Panc1 (cell line): Measurements from ENCODE around the gene CHSY1.

ENCODE experiments used
- POLR2AphosphoS5 ChIP-seq: IDR thresholded peaks from 2 replicates; pipeline ENCODE4 v1.6.1; 2012; ENCODE audit warnings: mild to moderate bottlenecking, low read depth, low read length, moderate library complexity
- TF ChIP-seq, protein P1 (sequence below): fragments of 450-650 bp; IDR thresholded peaks from 2 replicates; pipeline ENCODE4 v1.5.1; 2017; ENCODE audit warnings: mild to moderate bottlenecking

DNA sequence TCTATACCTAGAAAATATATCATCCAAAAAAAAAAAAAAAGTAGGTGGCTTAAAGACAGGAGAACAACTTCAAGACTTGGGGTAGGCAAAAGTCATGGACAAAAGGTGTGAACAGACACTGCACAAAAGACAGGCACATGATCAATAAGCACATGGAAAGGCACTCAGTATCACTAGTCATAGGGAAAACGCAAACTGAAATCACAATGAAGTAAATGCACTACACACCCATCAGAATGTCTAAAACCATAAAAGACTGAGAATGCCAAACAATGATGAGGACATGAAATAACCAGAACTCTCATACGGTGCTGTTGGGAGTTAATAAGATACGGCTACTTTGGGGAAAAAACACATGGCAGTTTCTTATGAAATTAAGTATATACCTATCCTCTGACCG is 40.0 kb downstream of the CHSY1 start:
- TF ChIP-seq, protein P1, sequence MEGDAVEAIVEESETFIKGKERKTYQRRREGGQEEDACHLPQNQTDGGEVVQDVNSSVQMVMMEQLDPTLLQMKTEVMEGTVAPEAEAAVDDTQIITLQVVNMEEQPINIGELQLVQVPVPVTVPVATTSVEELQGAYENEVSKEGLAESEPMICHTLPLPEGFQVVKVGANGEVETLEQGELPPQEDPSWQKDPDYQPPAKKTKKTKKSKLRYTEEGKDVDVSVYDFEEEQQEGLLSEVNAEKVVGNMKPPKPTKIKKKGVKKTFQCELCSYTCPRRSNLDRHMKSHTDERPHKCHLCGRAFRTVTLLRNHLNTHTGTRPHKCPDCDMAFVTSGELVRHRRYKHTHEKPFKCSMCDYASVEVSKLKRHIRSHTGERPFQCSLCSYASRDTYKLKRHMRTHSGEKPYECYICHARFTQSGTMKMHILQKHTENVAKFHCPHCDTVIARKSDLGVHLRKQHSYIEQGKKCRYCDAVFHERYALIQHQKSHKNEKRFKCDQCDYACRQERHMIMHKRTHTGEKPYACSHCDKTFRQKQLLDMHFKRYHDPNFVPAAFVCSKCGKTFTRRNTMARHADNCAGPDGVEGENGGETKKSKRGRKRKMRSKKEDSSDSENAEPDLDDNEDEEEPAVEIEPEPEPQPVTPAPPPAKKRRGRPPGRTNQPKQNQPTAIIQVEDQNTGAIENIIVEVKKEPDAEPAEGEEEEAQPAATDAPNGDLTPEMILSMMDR, result no peak
- no peak for TF ChIP-seq POLR2AphosphoS5
